HFF-Myc (cell line): ENCODE data around the gene PTDSS2.

Source experiments
- DNase-seq: peaks from one replicate; pipeline ENCODE4 v3.0.0-alpha.2; 2011; ENCODE audit warnings: low read depth; ENCODE audit errors: extremely low read depth
- H3K4me3 ChIP-seq: replicated peaks from 2 replicates; pipeline ENCODE4 v1.5.1; 2011; ENCODE audit warnings: low read depth, mild to moderate bottlenecking, control low read depth, low read length
- TF ChIP-seq, protein P1 (sequence below): IDR thresholded peaks from 2 replicates; pipeline ENCODE4 v1.5.1; 2012; ENCODE audit warnings: mild to moderate bottlenecking, low read depth, low read length, control low read depth; ENCODE audit errors: missing control alignments

PTDSS2 gene

DNA sequence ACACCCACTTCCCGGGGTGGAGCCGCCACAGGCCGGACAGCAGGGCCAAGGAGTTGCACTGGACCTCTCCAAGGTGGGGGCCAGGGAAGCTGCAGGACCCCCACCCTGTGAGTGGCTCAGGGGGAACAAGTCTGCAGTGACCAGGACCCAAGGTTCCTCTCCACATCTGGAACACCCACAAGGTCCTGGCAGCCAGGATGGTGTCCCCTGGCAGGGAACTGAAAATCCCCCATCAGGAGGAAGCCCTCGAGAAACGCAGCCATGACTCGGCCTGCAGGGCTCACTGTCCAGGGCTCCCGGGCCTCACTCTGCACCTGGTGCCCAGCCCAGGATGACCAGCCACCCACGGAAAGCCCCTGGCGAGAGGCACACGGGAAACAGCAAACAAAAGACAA is 45.5 kb downstream of the PTDSS2 start:
- H3K4me3 ChIP-seq, result no peak overlapping the region
- DNase-seq, result no peak
- TF ChIP-seq, protein P1, sequence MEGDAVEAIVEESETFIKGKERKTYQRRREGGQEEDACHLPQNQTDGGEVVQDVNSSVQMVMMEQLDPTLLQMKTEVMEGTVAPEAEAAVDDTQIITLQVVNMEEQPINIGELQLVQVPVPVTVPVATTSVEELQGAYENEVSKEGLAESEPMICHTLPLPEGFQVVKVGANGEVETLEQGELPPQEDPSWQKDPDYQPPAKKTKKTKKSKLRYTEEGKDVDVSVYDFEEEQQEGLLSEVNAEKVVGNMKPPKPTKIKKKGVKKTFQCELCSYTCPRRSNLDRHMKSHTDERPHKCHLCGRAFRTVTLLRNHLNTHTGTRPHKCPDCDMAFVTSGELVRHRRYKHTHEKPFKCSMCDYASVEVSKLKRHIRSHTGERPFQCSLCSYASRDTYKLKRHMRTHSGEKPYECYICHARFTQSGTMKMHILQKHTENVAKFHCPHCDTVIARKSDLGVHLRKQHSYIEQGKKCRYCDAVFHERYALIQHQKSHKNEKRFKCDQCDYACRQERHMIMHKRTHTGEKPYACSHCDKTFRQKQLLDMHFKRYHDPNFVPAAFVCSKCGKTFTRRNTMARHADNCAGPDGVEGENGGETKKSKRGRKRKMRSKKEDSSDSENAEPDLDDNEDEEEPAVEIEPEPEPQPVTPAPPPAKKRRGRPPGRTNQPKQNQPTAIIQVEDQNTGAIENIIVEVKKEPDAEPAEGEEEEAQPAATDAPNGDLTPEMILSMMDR, result no peak

DNA sequence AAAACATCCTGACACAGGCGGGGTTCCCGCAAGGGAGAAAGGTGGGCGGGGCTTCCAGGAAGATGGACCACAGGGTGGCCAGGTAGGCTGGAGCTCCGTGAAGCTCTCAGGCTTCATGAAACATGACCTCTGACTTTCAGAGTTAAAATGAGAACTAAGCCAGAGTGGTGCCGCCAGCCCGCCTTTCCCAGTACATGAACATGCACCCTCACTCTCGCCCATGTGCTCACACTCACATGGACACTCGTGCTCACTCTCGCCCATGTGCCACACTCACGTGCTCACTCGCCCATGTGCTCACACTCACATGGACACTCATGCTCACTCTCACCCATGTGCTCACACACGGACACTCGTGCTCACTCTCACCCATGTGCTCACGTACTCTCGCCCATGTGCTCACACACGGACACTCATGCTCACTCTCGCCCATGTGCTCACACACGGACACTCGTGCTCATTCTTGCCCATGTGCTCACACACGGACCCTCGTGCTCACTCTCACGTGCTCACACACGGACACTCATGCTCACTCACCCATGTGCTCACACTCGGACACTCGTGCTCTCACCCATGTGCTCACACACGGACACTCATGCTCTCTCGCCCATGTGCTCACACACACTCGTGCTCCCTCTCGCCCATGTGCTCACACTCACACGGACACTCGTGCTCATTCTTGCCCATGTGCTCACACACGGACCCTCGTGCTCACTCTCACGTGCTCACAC is 46.9 kb downstream of the PTDSS2 start:
- H3K4me3 ChIP-seq, result no peak overlapping the region
- DNase-seq, result no peak
- TF ChIP-seq, protein P1, result no peak

DNA sequence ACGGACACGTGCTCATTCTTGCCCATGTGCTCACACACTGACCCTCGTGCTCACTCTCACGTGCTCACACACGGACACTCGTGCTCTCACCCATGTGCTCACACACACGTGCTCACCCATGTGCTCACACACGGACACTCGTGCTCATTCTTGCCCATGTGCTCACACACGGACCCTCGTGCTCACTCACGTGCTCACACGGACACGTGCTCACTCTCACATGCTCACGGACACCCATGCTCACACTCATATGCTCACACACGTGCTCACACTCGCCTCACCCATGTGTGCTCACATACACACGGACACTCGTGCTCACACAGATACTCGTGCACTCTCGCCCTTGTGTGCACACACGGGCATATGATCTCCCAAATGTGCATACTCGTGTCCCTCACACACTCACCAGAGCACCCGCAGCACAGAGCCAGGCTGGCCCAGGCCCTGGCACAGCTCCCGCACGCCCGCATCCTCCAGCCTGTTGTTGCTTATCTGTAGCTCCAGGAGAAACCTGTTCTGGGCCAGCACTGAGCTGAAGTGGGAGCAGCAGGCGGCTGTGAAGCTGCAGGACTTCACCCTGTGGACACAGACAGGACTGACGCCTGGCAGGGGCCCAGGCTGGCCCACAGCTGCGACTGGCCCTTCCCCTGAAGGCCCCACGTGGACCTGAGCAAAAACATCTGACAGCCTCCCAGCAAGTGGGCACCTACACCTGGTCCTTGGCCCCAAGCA is 47.7 kb downstream of the PTDSS2 start:
- no peak for DNase-seq
- TF ChIP-seq, protein P1, result no peak
- no peak overlapping the region for H3K4me3 ChIP-seq

DNA sequence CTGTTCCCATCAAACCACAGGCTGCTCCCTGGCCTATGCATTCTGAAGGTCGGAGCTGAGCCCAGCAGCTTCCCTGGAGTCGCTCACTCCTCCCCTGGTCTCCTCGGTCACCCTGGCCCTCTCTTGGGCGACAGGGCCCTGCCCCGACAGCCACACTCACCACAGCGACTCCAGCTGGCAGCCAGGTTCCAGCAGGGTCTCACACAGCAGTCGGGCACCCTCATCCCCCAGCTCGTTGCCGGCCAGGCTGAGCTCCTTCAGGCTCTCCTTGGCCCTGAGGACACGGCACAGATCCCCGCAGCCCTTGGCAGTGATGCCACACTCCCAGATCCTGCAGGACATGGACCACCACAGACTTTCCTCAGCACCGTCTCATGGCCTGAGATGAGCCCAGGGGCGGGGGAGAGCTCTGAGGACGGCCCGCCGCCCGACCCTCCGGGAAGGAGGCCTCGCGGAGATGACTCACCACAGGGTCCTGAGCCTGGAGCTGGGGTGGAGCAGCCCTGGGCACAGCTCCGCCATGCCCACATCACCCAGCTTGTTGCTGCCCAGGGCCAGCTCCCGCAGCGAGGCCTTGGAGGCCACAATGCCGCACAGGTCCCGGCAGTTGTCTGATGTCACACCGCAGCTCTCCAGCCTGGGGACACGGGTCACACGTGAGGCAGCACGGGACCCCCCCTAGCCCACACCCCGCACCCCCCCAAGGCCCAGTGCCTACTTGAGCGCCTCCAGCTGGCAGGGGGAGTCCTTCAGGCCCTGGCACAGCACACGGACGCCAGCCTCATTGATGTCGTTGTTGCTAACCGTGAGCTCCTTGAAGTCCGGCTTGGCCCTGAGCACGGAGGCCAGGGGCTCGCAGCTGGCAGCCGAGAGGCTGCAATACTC is 48.5 kb downstream of the PTDSS2 start:
- TF ChIP-seq, protein P1, result no peak

DNA sequence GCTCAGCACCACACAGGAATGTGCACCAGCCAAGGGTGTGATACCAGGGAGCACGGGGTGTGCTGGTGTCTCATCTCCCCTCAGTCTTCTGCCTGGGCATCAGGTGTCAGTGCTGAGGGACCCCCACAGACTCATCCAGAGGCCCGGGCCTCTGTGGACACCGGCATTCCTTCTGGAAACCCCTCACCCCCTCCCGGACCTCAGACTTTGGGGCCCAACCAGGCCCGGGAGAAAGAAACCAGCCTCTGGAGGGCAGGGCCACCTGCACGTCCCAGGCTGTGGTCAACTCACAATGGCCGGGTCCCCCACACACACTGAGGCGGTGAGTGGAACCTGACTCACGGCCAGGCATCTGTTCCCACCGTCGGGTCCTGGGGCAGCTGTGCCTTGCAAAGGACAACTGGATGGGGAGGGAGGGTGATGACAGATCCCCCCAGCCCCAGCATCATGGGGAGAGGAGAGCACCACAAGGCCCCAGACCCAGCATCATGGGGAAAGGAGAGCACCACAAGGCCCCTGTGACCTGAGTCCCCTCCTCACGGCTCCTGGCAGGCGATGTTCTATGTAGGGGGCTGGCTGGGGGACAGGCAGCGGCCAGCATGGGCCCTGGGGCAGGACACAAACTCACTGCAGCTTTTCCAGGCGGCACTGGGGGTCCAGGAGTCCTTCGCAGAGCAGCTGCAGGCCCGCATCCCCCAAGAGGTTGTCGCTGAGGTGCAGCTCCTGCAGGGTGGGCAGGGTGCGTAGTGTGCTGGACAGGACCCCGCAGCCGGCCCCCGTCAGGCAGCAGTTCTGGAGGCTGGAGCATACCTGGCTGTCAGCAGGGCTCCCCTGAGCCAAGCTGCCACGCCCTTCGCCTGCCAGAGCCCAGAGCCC is 49.4 kb downstream of the PTDSS2 start:
- TF ChIP-seq, protein P1, result no peak
- no peak for DNase-seq
- H3K4me3 ChIP-seq, result no peak overlapping the region

More for the DNA sequence above, 48.5 kb downstream of the PTDSS2 start:
- no peak overlapping the region for H3K4me3 ChIP-seq
- DNase-seq, result no peak
